Skeletal muscle satellite cell (primary cell): ENCODE data around the gene DDX28. TPM values are rescaled to one million over a fixed set of nuclear protein-coding genes. Genes with fewer than 3 reads are reported as not detected.

Experiments used
- H3K27me3 ChIP-seq: 2 replicates; pipeline ENCODE4 v1.7.0; 2013; ENCODE audit warnings: low read length; ENCODE audit not compliant: control insufficient read depth, insufficient read depth
- H3K36me3 ChIP-seq: 2 replicates; pipeline ENCODE4 v1.7.0; 2013; ENCODE audit warnings: mild to moderate bottlenecking, control low read depth, low read length; ENCODE audit not compliant: insufficient read depth
- H3K4me1 ChIP-seq: 2 replicates; pipeline ENCODE4 v1.7.0; 2013; ENCODE audit warnings: low read length; ENCODE audit not compliant: control insufficient read depth, insufficient read depth
- H3K4me2 ChIP-seq: 2 replicates; pipeline ENCODE4 v1.7.0; 2013; ENCODE audit warnings: mild to moderate bottlenecking, low read length
- H3K4me3 ChIP-seq: 2 replicates; pipeline ENCODE4 v1.7.0; 2013; ENCODE audit warnings: low read length
- H3K9ac ChIP-seq: 2 replicates; pipeline ENCODE4 v1.7.0; 2013; ENCODE audit warnings: mild to moderate bottlenecking, low read depth, low read length, moderate library complexity
- H3K9me3 ChIP-seq: replicated peaks from 2 replicates; pipeline ENCODE4 v1.7.0; 2013; ENCODE audit warnings: mild to moderate bottlenecking, control low read depth, low read length
- total RNA-seq: library from RNA; depleted of rRNA; stranded (reverse); fragments of >200 nt; gene quantifications from 2 replicates; pipeline ENCODE4 v1.2.3, GENCODE V29; 2012; rRNA removed

DDX28 gene
- 12.9 and 13.7 TPM in 2 replicates for total RNA-seq

DNA sequence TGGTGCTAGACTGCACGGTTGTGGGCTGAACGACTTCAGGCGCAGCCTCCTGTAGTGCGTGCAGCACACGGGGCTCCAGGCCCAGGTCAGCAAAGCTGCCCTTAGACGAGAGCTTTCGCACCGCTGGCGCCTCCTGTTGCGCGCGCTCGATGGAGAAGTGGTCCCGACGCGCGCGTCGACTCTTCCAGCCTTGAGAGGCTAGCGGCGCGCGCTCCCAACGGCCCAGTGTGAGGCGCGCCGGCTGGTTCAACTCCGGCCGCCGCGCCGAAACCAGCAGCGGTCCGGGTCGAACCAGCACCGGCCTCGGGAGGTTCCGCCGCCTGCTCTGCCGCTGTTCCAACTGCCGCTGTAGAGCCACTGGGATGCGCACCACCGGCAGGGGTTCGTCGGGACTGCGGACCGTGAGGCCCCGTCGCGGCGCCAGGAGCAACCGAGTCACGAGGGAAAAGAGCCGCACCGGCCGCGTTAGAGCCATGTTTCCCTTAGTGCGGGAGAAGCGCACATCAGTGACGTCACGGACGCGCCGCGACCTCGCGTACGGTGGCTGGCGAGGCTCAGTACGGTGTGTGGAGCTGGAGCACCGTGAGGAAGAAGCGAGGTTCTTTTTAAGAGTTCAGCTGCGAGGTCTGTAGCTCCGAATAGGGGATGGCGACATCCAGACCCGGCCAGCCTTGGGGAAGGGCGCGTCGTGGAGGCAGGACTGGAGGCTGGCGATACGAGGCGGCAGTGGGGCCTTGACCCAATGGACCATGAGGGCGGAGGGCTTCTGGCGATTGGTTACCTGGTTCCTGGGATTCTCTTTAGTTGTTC is at the start of gene DDX28, which contains the start of gene DUS2:
TSS of gene DDX28 (minus strand) at position 505 of the 810 bp plus-strand sequence. CDS start at position 475, 30 bp downstream.
TSS of gene DUS2 (plus strand) at position 557 of the 810 bp plus-strand sequence. CDS start 14,740 bp downstream, outside the sequence.
- no peaks in the 10 kb centered on the region for H3K9me3 ChIP-seq
- H3K27me3 ChIP-seq = no peaks in the 10 kb centered on the region
- H3K4me3 ChIP-seq = peak within 1 kb of the TSS; percentile 83
- H3K4me1 ChIP-seq = peaks cover 7% of the 10 kb centered on the region
- H3K9ac ChIP-seq = peak within 1 kb of the TSS; percentile 92
- peak within 1 kb of the TSS; percentile 92 for H3K4me2 ChIP-seq
- H3K36me3 ChIP-seq = no peaks in the 10 kb centered on the region

- Histone ChIP-seq H3K9me3 (no peaks in the 10 kb centered on the region), H3K36me3 (peaks cover 41% of the 10 kb centered on the region), H3K4me1 (peaks cover 19% of the 10 kb centered on the region), H3K9ac (no peak overlapping the region), H3K4me3 (no peak overlapping the region), H3K4me2 (no peak overlapping the region), H3K27me3 (no peaks in the 10 kb centered on the region)
Measured at GRCh38 chr16:68072038-68072695, 49.1 kb upstream of the DDX28 start.

DNA sequence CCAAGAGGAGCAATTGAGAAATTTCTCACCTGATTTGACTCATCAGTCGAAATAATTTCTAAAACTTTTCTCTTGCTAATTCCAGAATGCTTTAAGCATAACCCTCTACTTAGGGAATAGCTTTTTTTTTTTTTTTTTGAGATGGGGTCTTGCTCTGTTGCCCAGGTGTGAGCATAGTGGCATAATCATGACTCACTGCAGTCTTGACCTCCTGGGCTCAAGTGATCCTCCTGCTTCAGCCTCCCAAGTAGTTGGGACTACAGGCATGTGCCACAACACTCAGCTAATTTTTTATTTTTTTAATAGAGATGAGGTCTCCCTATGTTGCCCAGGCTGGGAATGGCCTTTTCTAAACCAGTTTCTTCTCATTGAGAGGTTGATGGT is 48.5 kb upstream of the DDX28 start:
- H3K36me3 ChIP-seq = peaks cover 43% of the 10 kb centered on the region
- H3K4me1 ChIP-seq = peaks cover 20% of the 10 kb centered on the region
- H3K9ac ChIP-seq = no peak overlapping the region

DNA sequence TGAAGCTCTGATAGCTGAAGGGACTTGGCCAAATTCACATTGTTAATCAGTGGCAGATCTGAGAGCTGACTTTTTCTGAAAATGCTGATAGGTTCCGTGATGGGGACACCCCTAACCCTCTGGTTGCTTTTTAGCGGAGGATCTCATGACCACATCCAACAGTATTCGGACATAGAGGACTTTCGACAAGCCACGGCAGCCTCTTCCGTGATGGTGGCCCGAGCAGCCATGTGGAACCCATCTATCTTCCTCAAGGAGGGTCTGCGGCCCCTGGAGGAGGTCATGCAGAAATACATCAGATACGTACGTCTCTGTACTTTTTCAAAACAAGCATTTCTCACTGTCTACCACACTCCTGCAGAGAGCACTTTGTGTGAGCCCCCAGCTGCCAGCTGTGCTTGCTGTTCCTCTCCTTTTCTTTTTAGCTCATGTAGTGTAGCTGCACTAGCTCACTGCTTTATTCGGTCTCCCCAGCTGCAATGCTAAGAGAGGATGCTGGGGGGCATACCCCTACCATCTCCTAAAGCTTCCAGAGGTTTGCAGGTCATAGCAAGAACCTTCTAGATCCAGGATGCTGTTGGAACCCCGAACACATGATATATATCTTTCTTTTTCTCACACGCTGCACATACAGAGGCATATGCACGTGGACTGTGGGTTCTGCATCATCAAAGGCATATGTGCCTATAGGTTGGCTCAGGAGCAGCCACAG is 47.9 kb upstream of the DDX28 start:
- peaks cover 25% of the 10 kb centered on the region for H3K4me1 ChIP-seq
- no peak overlapping the region for H3K9ac ChIP-seq
- H3K27me3 ChIP-seq = no peaks in the 10 kb centered on the region
- H3K36me3 ChIP-seq = peaks cover 44% of the 10 kb centered on the region
- H3K9me3 ChIP-seq = no peaks in the 10 kb centered on the region
- no peak overlapping the region for H3K4me2 ChIP-seq
- no peak overlapping the region for H3K4me3 ChIP-seq

More for the DNA sequence above, 48.5 kb upstream of the DDX28 start:
- Histone ChIP-seq H3K9me3 (no peaks in the 10 kb centered on the region), H3K4me3 (no peak overlapping the region), H3K4me2 (no peak overlapping the region), H3K27me3 (no peaks in the 10 kb centered on the region)

- no peak overlapping the region for H3K4me3 ChIP-seq
- no peak overlapping the region for H3K9ac ChIP-seq
- H3K9me3 ChIP-seq = no peaks in the 10 kb centered on the region
- H3K36me3 ChIP-seq = peaks cover 39% of the 10 kb centered on the region
- H3K4me1 ChIP-seq = peaks cover 30% of the 10 kb centered on the region
- H3K27me3 ChIP-seq = no peaks in the 10 kb centered on the region
- H3K4me2 ChIP-seq = no peak overlapping the region
Measured at GRCh38 chr16:68070249-68070730, 47.3 kb upstream of the DDX28 start.

DNA sequence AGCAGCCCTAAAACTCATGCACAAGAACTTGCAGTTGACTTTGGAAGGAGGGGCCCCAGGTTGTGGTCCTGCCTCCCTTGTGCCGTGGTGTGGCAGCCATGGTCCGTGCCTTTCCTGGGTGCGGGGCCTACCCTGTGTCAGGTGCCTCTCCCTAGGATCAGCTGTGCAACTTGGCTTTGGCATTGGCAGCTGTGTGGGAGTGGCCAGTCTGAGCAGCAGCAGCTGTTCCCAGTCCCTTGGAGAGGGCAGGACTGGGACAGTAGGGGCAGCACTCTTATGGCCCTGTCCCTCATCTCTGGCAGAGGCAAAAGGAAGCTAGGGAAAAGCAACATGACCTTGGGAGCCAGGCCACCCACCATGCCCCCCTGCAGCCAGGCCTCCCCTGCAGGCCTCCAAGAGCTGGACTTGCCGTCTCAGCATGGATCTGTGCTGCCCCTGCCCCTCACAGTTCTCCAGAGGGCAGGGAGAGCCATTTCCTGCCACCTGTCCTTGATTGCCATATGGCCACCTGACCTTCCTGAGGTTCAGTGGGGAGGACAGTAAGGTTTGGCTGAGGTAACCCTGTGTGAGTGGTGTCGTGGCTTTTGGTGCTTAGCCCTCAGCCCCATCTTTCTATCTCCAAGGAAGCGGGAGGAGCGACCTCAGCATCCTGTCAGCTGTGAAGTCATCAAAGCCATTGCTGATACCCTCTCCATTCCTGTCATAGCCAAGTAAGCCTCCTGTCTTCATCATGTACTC is 46.6 kb upstream of the DDX28 start:
- Histone ChIP-seq H3K27me3 (no peaks in the 10 kb centered on the region), H3K4me3 (no peak overlapping the region), H3K36me3 (peaks cover 33% of the 10 kb centered on the region), H3K9ac (no peak overlapping the region), H3K4me1 (peaks cover 36% of the 10 kb centered on the region), H3K9me3 (no peaks in the 10 kb centered on the region), H3K4me2 (no peak overlapping the region)

DNA sequence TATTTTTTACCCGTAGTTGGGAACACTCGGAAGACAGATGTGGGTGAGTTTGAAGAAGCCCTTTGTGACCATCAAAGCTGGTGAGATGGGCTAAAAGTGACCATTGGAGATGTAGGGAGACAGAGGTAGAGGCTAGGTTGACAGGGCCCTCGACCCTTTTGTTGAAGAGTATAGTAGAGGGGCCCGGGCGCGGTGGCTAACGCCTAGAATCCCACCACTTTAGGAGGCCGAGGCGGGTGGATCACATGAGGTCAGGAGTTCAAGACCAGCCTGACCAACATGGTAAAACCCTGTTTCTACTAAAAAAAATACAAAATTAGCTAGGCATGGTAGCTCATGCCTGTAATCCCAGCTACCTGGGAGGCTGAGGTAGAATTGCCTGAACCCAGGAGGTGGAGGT is 45.9 kb upstream of the DDX28 start:
- H3K4me1 ChIP-seq = peaks cover 44% of the 10 kb centered on the region

GRCh38 chr16:68066763-68067162 is 43.7 kb upstream of the DDX28 start:
- Histone ChIP-seq H3K4me1 (peaks cover 37% of the 10 kb centered on the region), H3K9ac (no peak overlapping the region), H3K4me2 (no peak overlapping the region), H3K4me3 (no peak overlapping the region), H3K36me3 (peaks cover 21% of the 10 kb centered on the region), H3K9me3 (no peaks in the 10 kb centered on the region), H3K27me3 (no peaks in the 10 kb centered on the region)

More for the DNA sequence above, 45.9 kb upstream of the DDX28 start:
- Histone ChIP-seq H3K9me3 (no peaks in the 10 kb centered on the region), H3K36me3 (peaks cover 25% of the 10 kb centered on the region), H3K4me2 (no peak overlapping the region), H3K9ac (no peak overlapping the region), H3K27me3 (no peaks in the 10 kb centered on the region), H3K4me3 (no peak overlapping the region)

DNA sequence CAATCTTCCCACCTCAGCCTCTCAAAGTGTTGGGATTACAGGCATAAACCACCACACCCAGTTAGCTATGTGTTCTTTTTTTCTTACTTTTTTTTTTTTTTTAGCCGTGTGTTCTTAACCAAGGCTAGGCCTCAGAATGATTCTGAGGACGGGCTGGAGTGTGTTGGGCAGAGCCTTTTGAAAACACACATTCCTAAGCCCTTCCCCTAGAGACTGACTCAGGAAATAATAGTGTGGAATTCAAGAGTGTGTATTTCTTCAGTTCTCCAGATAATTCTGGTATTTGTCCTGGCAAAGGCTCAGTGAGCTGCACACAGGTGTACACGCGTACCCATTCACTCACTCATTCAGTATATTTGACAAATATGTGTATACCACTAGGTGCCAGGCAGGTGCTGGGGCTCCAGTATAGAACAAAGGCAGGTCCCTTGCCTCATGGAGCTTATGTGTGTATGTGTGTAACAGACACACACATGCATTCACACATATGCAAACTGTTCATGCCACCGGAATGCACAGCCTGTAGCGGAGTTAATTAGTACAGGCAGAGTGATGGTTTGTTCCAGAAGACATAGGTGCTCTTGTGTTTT is 42.8 kb upstream of the DDX28 start:
- H3K4me2 ChIP-seq = peak overlapping the region; percentile 62
- no peaks in the 10 kb centered on the region for H3K9me3 ChIP-seq
- H3K4me1 ChIP-seq = peaks cover 36% of the 10 kb centered on the region
- no peaks in the 10 kb centered on the region for H3K27me3 ChIP-seq
- peak overlapping the region; percentile 54 for H3K9ac ChIP-seq
- H3K4me3 ChIP-seq = peak overlapping the region; percentile 5
- H3K36me3 ChIP-seq = peaks cover 14% of the 10 kb centered on the region

DNA sequence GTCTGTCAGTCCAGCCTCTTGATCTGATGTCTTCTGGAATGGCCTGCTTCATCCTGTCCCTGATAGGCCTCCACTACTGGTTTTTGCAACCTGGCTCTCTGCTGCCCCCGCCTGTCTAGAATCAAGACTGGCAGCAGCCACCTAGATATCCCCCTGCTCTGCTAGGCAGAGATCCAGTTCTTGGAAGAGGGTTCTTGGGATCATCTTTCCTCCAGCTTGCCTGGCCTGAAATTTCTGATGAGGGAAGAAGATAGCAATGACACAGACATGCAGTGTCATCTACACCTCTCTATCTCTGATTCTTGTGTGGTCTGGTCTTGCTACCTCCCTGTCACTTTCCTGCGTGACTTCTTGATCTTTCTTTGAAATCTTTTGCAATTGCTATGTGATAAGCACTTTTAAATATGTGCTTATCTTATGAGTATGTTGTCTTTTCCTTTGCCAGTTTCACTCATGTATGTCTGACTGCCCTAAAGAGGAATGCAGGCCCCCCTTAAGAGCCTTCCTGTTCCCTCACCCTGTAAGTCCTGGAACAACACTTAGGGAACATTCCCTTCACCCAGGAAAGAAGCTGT is 41.8 kb upstream of the DDX28 start:
- peak overlapping the region; percentile 63 for H3K4me2 ChIP-seq
- H3K9ac ChIP-seq = peak overlapping the region; percentile 54
- peaks cover 33% of the 10 kb centered on the region for H3K4me1 ChIP-seq
- no peaks in the 10 kb centered on the region for H3K9me3 ChIP-seq
- no peaks in the 10 kb centered on the region for H3K27me3 ChIP-seq
- H3K36me3 ChIP-seq = peaks cover 15% of the 10 kb centered on the region
- no peak overlapping the region for H3K4me3 ChIP-seq
